ENCODE data around the gene BTBD1.
"Not testable (repeated sequence)": the region's sequence is repeated elsewhere in the genome, so short reads cannot be mapped to it uniquely, and the experiment has no call there.

BTBD1 gene

DNA sequence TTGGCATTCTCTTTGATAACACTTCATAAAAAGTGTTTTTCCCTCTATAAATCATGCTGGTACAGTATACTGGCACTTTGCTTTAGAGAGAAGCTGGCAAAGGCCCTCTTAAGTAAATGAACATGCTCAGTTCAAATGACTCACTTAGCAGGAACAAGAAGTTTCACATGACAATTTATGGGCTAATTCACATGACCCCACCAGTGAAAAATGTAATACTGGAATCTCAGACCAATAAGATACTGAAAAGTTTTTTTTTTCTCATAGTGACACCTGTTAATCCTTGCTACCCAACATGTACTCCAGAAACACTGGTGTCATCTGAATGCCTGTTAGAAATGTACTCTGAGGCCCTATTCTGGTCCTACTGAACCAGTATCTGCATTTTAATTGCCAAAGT, 13.9 kb downstream of the BTBD1 start:
- peak; percentile 29 for DNase-seq

DNA sequence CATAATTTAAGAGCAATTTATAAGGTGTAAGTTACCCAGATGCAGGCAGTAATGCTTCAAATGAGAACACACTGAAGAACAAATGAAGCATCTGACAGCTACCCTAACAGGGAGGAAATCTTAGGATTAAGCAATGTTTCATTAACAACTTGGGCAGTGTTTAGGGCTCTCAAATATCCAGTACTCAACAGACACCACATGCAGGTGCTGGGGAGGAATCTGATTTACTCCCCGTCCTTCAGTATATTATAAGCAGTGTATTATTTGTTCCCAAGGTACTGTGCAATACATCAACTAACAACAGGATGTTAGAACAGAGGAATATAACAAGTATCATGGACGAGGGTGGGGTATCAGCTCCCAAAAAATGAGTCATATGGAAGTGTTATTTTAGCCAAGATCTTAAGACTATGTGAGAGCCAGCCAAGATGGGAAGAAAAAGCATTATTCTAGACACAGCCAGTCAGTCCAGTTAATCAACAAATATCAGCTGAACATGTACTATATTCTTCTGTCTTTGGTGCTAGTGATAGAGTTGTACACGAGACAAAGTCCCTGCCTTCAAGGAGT, 20.4 kb downstream of the BTBD1 start:
- DNase-seq, result no peak

DNA sequence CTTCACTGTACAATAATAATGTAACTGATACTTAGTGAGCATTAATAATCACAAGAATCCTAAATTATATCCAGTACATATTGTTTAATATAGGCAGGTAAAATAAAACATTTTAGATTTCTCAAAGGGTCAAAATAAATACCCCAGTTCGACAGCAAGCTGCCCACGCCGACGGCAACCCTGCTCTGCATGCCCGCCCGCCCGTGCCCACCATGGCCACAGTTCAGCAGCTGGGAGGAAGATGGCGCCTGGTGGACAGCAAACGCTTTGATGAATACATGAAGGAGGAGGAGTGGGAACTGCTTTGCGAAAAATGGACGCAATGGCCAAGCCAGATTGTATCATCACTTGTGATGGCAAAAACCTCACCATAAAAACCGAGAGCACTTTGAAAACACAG, 22.9 kb downstream of the BTBD1 start:
- DNase-seq, result no peak

DNA sequence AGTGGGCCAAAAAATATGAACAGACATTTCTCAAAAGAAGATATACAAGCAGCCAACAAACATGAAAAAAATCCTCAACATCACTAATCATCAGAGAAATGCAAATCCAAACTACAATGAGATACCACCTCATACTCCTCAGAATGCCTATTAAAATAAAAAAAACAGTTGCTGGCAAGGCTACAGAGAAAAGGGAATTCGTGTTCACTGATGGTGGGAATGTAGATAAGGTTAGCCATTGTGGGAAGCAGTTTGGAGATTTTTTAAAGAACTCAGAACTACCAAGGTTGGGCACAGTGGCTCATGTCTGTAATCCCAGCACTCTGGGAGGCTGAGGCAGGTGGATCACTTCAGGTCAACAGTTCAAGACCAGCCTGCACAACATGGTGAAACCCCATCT, 27.8 kb downstream of the BTBD1 start:
- DNase-seq, result no peak

DNA sequence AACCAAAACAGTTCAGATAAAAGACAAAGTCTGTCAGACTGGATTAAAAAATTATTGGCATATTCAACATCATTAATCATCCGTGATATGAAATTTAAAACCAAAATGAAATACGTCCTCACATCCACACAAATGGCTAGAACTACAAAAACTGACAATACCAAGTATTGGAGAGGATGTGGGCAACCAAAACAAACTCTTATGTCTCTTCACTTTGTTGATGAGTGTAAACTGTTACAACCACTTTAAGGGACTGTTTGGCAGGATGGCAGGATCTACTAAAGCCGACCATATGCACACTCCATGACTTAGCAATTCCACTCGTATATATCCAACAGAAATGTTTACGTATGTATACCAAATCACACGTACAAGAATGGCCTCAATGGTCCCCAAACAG, 30.8 kb downstream of the BTBD1 start:
- DNase-seq, result no peak

DNA sequence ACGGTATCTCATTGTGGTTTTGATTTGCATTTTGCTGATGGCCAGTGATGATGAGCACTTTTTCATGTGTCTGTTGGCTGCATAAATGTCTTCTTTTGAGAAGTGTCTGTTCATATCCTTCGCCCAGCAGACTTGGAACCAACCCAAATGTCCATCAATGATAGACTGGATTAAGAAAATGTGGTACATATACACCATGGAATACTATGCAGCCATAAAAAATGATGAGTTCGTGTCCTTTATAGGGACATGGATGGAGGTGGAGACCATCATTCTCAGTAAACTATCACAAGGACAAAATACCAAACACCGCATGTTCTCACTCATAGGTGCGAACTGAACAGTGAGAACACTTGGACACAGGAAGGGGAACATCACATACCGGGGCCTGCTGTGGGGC, 35.8 kb downstream of the BTBD1 start:
- DNase-seq, result not testable (repeated sequence)

DNA sequence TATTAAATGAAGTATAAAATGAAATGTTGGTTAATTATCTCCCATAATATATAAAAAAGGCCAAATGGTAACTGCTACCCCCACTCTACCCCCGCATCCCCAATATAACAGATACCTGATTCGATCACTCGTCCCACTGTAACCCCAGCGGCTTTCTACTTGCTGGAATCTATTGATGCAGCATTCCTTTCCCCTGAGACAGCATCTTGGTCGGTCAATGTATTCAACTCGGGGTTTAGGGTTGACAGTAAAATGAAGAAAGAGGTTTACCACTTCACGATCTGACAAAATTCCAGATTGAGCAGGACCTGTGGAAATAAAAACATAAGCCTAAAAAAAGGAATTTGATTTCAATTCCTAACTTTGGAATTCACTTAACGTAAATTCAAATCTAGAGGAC, 37.0 kb downstream of the BTBD1 start:
- DNase-seq, result no peak

DNA sequence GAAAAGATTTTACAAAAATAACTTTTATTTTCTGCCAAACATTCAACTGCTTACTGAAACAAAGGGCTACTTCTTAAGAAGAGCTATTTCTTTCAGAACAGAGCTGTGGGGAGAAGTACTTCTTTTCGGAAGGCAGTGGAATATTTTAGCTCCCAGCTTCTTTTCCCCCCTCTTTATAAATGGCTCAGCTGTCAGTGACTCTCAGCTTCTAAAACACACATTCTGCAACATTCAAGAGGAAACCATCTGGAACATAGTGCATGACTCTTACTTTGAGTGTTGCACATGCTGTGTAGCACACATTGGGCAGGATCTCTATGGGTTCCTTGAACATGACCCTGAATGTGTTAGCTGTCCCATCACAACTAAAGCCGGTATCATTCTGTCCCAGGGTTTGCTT, 48.6 kb downstream of the BTBD1 start:
- no peak for DNase-seq

DNA sequence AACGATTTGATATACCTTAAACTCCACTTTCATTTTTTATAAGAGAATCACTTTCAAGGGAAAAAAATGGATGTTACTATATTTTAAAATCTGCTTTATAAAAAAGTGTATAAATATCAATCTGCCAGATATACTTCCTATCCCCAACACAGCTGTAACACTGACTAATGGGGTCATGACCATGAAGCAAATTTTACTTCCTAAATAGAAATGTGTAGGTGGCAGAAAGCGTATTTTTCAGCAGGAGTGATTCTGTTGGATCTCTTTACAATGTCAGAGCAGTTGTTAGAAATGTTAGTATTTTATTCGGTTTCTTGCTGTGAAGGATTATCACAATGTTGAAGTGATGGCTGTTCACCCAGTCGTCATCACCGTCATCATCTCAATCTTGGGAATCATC, 50.1 kb downstream of the BTBD1 start:
- no peak for DNase-seq

DNA sequence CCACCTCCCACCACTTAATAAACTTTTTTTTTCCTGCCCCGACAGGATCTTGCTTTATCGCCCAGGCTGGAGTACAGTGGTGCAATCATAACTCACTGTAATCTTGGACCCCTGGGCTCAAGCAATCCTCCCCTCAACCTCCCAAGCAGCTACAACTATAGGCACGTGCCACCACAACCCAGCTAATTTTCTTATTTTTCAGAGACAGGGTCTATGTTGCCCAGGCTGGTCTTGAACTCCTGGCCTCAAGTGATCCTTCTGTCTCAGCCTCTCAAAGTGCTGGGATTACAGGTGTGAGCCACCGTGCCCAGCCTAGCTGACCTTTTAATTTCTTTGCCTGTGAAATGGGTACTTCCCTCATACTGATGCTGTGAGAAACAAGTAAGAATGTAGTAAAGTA, 51.7 kb downstream of the BTBD1 start:
- no peak for DNase-seq

DNA sequence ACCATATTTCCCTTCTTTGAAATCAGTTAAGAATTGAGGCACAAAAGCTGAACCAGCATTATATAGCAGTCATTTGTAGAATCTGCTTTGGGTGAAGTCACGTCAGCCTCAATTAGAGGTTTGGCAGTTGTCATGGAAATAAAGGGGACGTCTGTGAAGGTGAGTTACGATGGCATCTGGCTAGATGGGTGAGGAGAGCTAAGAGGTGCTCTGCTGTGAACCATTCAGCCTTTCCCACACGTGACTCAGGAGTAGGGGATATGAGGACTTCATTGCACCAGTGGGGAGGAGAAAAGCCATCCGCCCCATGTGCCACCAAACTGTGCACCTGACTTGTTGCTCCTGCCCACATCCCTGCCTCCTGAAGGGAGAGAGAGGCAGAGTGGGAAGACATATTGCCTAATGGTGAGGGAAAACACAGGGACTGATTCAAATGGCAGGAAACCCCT, 52.8 kb downstream of the BTBD1 start:
- DNase-seq, result no peak

DNA sequence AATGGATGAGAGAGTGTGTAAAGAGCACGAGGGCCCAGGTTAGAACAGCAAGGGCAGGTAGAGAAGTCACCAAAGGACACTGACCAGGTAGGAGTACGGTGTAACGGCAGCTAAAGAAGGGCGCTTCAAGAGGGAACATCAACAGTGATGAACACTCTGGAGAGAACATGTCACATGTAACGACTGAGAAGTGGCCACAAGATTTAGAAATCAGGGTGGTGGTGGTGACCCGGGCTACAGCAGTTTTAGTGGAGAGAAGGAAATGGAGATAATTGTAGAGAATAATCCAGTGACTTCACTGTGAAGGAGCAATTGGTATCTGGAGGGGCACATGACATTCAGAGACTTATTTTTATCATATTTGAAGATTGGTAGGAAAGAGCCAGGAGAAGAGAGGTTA, 54.4 kb downstream of the BTBD1 start:
- DNase-seq, result peak; percentile 56

DNA sequence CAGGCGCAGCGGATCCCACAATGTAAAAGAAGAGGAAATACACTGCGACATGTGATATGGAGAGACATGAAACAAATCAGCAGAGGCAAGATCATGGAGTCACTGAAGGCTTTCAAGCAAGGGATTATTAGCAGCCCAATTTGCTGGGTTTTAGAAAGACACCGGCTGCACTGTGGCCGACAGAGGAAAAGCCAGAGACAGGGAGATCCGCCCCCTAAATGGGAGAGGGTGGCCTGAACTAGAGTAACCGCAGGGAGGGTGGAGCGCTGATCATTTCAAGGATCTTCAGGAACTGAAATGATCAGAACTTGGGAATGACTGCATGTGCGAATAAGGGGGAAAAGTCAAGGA, 55.0 kb downstream of the BTBD1 start:
- DNase-seq, result no peak

DNA sequence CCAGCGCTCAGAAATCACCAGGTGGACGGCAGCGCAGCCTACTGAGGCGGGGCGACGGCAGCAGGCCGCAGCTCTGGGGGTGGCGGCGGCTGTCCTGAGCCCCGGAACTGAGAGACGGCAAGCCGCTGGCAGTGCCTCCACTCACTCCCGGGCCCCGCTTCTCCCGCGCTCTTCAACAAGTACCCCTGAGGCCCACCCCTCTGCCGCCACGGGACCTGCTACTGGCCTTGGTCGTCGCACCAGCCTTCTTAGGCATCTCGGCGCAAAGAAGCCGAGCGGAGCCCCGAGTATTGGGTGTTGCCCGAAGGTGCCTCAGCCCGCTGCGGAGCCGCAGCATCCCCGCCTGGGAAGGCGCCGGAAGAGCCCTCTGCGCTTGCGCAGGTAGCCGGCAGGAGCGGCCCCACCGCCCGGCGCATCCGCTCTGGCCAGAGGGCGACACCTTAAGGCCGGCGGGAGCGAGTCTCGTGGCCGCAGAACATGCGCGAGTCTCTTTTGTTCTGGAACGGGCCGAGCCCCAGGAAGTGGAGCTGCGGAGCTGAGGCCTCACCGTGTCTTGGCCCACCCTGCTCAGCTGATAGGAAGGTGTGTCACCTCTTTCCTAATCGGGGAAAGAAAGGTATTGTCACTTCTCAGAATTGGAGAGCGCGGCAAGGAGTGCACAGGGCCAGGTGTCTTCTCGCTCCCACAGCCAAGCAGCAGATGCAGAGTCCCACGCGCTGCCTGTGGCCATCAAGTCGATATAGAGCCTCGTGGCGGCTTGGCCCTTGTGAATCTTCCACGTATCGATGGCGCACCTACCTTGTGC, 55.6 kb downstream of the BTBD1 start, which contains the start of gene C15orf40:
TSS of gene C15orf40 (minus strand) at position 369 of the 805 bp plus-strand sequence. CDS start at position 337, 32 bp downstream.
- DNase-seq, result peak; percentile 84

DNA sequence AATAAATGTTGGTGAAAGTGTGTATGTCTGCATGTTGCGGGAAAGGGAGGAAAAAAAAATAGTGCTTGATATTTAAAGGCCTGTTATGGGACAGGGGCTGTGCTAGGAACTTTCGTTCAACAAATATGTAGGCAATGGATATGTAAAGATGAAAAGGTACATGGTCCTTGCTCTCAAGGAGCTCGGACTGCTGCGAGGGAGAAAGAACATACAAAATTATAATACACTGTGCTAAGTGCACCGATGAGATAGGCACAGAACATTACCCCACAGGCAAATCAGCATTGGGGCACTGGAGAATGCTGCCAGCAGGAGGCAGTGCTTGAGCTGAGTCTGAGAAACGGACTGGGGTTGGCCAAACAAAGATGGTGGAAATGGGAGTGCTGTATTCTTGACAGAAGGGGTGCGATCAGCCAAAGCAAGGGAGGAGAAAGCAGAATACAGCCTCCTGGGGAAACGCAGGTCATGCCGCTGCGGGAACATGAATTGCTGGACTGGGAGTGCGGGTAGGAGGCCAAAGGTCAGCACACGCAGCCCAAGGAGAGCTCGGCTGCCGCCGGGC, 56.3 kb downstream of the BTBD1 start:
- peak; percentile 76 for DNase-seq

DNA sequence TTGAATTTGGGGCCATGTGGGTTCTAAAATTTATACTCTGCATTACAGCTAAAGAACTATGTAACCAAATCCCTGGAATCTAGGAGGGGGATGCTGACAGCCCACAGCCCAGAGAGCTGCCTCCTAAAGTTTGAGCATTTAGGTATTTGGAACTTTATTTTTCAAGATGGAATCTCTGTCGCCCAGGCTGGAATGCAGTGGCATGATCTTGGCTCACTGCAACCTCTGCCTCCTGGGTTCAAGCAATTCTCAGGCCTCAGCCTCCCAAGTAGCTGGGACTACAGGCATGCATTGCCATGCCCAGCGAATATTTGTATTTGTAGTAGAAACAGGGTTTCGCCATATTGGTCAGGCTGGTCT, 66.4 kb downstream of the BTBD1 start:
- not testable (repeated sequence) for DNase-seq

DNA sequence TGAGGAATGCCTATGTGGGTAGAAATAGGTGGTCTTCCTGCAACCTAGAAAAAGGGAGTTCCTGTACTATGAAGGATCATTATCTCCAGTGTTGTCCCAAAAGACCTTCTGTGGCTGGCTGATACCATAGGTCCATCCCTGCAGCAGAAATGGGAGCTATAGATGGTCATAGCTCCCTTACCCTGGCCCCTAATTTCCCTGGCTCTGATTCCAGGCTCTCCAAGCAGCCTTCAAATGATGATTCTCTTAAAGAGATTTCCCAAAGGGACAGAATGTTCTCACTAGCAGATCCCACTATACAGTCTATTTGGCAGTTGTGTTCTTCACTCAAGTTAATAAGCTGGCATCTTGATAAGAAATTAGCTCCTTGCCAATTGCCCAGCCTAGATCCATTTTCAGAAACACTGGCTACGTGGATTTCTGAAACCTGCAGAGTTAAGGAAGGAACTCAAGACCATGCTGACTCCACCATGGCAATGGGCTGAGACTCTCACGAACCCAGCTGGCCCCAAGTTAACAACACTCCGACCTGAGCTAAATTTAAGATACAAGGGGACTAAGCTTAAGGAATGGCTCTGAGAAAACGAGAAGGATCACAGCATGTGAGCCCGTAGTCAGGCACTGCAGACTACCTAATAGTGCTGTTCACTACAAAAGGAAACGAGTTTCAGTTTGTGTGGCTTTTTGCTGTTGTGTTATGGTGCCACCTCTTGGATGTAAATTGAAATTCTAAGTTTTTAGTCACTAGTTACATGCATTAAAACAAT, 67.0 kb downstream of the BTBD1 start:
- peak; percentile 61 for DNase-seq

DNA sequence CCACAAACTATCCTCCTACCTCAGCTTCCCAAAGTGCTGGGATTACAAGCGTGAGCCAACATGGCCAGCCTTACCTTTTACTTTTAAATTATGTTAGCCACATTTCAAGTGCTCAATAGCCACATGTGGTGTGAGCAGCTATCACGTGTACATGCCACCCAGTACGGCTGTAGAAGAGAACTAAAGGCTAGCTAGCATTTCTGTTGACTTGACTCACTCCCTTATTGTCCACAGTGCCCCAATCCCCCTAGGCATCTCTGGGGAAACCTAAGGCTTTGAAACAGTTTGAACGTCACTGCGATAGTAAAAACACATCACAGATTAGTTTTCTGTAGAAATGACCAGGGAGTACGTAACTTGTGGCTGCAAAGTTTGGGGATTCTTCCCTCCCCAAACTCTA, 67.6 kb downstream of the BTBD1 start:
- no peak for DNase-seq

DNA sequence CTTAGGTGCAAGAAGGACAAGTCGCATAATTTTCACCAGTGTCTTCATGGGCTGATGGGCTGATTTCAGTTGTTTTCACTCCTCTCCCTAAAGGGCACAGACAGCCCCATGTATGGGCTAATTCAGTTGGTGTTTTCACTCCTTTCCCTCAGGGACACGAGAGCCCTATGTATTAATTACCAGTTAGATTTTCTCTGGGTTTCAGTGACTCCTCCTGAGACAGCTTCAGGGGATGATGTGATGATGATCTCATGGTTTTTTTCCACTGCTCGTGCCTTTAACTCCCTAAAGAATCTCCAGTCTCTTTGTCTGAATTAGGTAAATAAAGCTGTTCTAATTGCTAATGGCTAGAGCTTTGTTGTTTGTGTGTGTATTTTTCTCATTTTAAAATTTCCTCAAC, 71.1 kb downstream of the BTBD1 start:
- no peak for DNase-seq

DNA sequence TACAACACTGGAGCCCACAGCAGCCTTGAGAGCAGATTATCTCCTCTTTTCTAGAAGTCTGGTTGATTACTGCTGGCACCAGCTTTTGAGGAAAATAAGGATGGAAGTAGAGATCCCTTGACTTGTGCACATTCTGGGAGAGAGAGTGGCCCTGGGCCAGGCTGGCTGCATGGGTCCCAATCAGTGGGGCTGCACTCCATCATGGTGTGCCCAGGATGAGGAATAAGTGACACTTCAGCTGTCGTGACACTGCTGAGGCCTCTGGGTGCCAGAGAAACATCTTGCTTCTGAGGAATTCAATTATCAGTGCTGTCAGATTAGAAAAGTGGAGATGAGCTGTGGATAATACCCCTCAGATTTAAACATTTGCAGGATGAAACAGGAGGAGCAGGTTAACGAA, 72.0 kb downstream of the BTBD1 start:
- DNase-seq, result no peak

DNA sequence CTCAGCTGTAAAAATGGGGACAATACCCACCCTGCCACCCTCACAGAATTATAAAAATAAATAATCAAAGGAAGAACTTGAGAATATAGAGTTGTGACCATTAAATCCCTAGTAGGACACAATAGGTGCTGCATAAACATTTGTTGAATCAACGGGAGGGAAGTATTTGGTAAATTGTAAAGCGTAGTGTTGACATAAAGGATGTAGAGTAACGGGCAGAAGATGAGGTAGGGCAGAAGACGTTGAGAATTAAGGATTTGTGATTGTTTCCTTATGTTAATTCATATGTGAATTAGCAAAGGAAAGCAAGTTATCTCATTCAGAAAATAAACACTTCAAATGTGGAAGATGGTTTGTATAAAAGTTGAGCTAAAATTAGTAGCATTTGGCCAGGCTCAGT, 73.9 kb downstream of the BTBD1 start:
- no peak for DNase-seq

DNA sequence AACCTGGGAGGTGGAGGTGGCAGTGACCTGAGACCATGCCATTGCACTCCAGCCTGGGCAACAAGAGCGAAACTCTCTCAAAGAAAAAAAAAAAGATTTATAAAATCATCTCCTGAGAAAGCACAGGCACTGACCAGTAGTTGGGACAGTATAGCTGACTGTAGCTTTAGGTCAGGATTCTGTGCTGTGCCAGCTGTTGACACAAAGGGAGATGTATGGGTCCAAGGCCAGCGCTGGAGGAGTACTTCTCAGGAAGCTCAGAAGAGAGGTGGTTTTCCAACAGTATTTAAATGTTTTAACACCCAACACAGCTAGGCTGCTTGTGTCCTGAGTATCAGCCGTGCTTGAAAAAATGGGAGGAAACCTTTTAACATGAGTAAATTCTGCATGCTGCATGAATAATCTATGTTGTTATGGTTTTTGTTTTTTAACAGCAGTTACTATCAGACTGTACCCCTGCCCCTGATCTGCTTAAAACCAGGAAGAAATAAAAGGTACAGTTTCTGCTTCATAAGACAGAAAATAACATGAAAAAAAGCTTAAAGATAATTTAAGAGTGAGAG, 74.5 kb downstream of the BTBD1 start:
- no peak for DNase-seq

DNA sequence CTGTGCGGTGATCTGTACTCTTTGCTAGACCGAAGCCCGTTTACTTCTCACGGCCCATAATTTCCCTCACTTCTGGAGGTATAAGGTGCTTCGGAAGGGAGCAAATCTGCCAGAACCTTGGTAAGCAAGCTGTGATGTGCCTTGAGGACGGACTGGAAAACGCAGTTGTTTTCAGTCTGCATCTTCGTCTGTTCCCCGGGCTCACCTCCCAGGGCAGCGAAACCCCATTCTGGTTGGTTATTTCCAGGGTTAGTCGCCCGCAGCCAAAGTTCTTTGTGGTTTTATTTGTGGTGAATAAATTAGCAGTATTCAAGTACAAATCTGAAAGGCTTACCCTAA, 80.6 kb downstream of the BTBD1 start:
- DNase-seq, result no peak

Data from MV-4-11 (cell line).